SK-N-MC (cell line): ENCODE data around the gene ACVR1.
A peak's percentile ranks its signal among the peaks of the same experiment; 100 is the strongest.
"Not testable (repeated sequence)": the region's sequence is repeated elsewhere in the genome, so short reads cannot be mapped to it uniquely, and the experiment has no call there.

ENCODE experiments used
- DNase-seq: peaks from one replicate; pipeline ENCODE4 v3.0.0-alpha.2; 2011; ENCODE audit warnings: low read depth, low spot score
- H3K27ac ChIP-seq: fragments of 200-600 bp; sonication (generic); 2 replicates; pipeline ENCODE4 v1.5.1; 2016; ENCODE audit warnings: mixed run types
- H3K36me3 ChIP-seq: fragments of 200-600 bp; sonication (generic); 2 replicates; pipeline ENCODE4 v1.6.1; 2017; ENCODE audit warnings: antibody characterized with exemption, low read length, mixed read lengths; ENCODE audit not compliant: insufficient read depth
- H3K4me3 ChIP-seq: fragments of 200-600 bp; sonication (generic); 2 replicates; pipeline ENCODE4 v1.5.1; 2016
- H3K9ac ChIP-seq: fragments of 200-600 bp; sonication (generic); 2 replicates; pipeline ENCODE4 v1.8.0; 2017; ENCODE audit warnings: mixed run types, mixed read lengths; ENCODE audit not compliant: insufficient read length
- H3K9me3 ChIP-seq: fragments of 200-600 bp; sonication (generic); 2 replicates; pipeline ENCODE4 v1.6.1; 2017; ENCODE audit warnings: low read depth, mild to moderate bottlenecking, antibody characterized with exemption, low read length, moderate library complexity, mixed read lengths
- EZH2 ChIP-seq: fragments of 200-600 bp; sonication (generic); IDR thresholded peaks from one replicate; pipeline ENCODE4 v1.6.1; 2017; ENCODE audit warnings: antibody characterized with exemption
- FOXP2 ChIP-seq: optimal IDR thresholded peaks from 2 replicates; pipeline ENCODE3; 2011; ENCODE audit warnings: mild to moderate bottlenecking, moderate library complexity; ENCODE audit not compliant: insufficient read depth; ENCODE audit errors: extremely low read length, control extremely low read depth
- POLR2AphosphoS5 ChIP-seq: IDR thresholded peaks from 2 replicates; pipeline ENCODE4 v1.6.1; 2012; ENCODE audit warnings: mild to moderate bottlenecking, low read depth, low read length, borderline replicate concordance

Gene ACVR1

DNA sequence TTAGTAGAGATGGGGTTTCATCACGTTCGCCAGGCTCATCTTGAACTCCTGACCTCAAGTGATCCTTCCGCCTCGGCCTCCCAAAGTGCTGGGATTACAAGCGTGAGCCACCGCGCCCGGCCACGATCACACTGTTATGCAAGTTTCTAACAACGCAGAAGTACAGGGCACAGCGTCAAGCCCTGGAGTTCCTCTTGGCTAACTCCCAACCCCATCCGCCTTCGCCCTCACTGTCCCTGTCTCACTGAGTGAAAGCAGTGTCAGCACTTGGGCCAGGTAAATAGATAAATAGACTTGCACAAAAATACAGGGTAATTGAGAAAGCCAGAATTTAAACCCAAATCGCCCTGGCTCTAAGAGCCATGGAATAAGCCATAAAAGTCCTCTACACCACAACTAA, 111.7 kb downstream of the ACVR1 start:
- 0 out of 2 replicates have a peak, but pooled peaks cover 3% of the 10 kb centered on the region for H3K9me3 ChIP-seq
- TF ChIP-seq EZH2 = no peak
- TF ChIP-seq POLR2AphosphoS5 = no peak
- TF ChIP-seq FOXP2 = no peak
- no peak for DNase-seq
- no peak overlapping the region for H3K27ac ChIP-seq
- no peak overlapping the region for H3K9ac ChIP-seq
- H3K36me3 ChIP-seq = peaks cover 23% of the 10 kb centered on the region
- H3K4me3 ChIP-seq = no peak overlapping the region

DNA sequence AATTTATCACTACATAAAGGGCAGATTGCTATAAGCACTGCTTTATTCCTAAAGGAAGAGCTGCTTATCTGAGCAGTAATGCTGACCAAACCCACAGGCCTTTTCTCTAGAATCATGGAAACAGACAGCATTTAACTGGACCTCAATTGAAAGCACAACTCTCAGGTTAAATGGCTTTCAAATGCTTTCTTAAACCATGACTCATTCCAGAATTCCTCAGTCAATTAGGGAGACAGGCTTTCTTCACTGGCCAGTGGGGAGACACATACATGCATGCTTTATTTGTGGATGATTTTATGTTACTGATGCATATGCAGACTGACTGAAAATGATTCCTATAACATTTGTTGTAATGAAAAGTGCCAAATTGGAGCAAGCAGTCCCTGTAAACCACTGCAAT, 114.6 kb downstream of the ACVR1 start:
- TF ChIP-seq FOXP2 = no peak
- no peak for TF ChIP-seq POLR2AphosphoS5
- TF ChIP-seq EZH2 = no peak
- Histone ChIP-seq H3K27ac (no peak overlapping the region), H3K9me3 (peaks cover 5% of the 10 kb centered on the region; the same call in 1 of the 2 replicates), H3K36me3 (peaks cover 32% of the 10 kb centered on the region), H3K4me3 (no peak overlapping the region), H3K9ac (no peak overlapping the region)
- no peak for DNase-seq

DNA sequence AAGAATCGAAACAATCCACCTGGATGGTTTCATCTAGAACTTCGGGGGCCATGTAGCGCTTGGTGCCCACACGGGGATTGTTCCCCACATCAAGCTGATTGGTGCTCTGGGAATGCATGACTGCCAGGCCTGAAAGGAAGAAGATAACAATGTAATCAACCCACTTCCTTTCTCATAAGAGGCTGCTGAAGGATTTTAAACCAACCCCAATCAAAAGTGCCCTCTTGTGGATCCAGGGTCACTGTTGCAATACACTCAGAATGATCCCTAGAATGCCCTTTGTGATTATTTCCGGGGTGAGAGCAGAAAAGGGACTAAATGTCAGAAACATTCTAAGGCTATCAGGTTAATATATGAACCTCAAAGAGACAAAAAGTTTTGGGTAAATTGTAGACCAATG, 115.2 kb downstream of the ACVR1 start:
- H3K27ac ChIP-seq = no peak overlapping the region
- peaks cover 31% of the 10 kb centered on the region for H3K36me3 ChIP-seq
- no peak overlapping the region for H3K9ac ChIP-seq
- no peak overlapping the region for H3K4me3 ChIP-seq
- H3K9me3 ChIP-seq = peaks cover 4% of the 10 kb centered on the region; the same call in 1 of the 2 replicates
- TF ChIP-seq POLR2AphosphoS5 = no peak
- TF ChIP-seq FOXP2 = no peak
- no peak for TF ChIP-seq EZH2
- no peak for DNase-seq

DNA sequence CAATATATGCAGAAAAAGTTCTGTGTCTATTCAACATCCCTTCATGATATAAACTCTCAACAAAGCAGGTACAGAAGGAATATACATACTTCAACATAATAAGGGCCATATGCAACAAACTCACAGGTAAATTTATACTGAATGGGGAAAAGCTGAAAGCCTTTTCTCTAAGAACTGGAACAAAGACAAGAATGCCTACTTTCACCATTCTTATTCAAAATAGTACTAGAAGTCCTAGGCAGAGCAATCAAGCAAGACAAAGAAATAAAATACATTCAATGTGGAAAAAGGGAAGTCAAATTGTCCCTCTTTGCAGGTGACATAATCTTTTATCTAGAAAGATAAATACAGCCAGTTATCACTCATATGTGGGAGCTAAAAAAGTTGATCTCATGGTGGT, 116.3 kb downstream of the ACVR1 start:
- Histone ChIP-seq H3K36me3 (peaks cover 26% of the 10 kb centered on the region), H3K9ac (no peak overlapping the region), H3K27ac (no peak overlapping the region), H3K9me3 (peaks cover 4% of the 10 kb centered on the region; the same call in 1 of the 2 replicates), H3K4me3 (no peak overlapping the region)
- DNase-seq = no peak
- TF ChIP-seq POLR2AphosphoS5 (no peak), FOXP2 (no peak), EZH2 (no peak)

DNA sequence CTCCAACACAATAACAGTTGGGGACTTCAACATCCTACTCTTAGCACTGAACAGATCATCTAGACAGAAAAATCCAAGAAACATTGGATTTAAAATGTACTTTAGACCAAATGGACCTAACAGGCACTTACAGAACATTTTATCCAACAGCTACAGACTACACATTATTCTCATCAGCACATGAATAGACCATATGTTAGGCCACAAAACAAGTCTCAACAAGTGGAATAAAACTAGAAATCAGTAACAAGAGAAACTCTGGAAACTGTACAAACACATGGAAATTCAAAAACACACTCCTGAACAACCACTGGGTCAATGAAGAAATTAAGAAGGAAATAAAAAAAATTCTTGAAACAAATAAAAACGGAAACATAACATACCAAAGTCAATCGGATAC, 117.5 kb downstream of the ACVR1 start:
- Histone ChIP-seq H3K9ac (no peak overlapping the region), H3K27ac (no peak overlapping the region), H3K9me3 (peaks cover 4% of the 10 kb centered on the region; the same call in 1 of the 2 replicates), H3K4me3 (no peak overlapping the region), H3K36me3 (peaks cover 26% of the 10 kb centered on the region)
- TF ChIP-seq POLR2AphosphoS5 = no peak
- no peak for TF ChIP-seq EZH2
- no peak for TF ChIP-seq FOXP2
- DNase-seq = no peak

DNA sequence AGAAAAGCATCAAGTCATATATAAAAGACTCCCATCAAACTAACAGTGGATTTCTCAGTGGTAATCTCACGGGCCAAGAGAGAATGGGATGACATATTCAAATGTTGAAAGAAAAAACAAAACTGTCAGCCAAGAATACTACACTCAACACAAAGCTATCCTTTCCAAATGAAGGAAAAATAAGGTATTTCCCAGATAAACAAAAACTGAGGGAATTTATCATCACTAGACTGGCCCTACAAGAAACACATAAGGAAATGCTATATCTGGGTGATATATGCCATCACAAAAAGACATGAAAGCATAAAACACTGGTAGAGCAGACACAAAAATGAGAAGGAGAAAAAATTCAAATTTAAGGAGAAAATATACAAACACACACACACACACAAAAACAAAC, 118.6 kb downstream of the ACVR1 start:
- Histone ChIP-seq H3K36me3 (peaks cover 26% of the 10 kb centered on the region), H3K27ac (no peak overlapping the region), H3K9ac (no peak overlapping the region), H3K9me3 (peaks cover 4% of the 10 kb centered on the region; the same call in 1 of the 2 replicates), H3K4me3 (no peak overlapping the region)
- TF ChIP-seq FOXP2 = no peak
- no peak for TF ChIP-seq EZH2
- no peak for TF ChIP-seq POLR2AphosphoS5
- no peak for DNase-seq

DNA sequence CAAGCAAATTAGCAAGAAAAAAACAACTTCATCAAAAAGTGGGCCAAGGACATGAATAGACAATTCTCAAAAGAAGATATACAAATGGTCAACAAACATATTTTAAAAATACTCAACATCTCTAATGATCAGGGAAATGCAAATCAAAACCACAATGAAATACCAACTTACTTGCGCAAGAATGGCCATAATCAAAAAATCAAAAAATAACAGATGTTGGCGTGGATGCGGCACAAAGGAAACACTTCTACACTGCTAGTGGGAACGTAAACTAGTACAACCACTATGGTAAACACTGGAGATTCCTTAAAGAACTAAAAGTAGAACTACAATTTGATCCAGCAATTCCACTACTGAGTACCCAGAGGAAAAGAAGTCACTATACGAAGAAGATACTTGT, 119.7 kb downstream of the ACVR1 start:
- H3K9ac ChIP-seq, H3K9me3 ChIP-seq, H3K27ac ChIP-seq, H3K4me3 ChIP-seq, DNase-seq: not testable (repeated sequence)
- peaks cover 26% of the 10 kb centered on the region for H3K36me3 ChIP-seq

DNA sequence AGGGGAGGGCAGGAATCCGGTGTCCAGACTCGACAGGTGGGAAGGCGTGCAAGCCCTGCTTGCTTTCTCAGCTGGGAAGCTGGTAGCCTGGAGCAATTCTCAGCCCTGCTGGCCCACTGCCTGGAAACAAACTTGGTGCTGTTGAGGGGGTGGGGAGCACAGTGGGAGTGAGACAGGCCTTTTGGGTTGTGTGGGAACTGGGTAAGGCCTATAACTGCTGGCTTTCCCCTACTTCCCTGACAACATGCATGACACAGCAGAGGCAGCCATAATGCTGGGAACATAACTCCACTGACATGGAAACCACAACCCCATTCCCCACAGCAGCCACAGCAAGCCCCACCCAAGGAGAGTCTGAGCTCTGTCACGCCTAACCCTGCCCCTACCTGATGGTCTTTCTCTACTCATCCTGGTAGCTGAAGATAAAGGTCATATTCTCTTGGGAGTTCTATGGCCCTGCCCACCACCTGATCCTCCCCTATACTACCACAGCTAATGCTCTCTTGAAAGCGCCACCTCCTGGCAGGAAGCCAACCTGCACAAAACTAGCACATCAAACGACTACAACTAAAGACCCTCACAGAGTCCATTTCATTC, 124.6 kb downstream of the ACVR1 start:
- H3K9ac ChIP-seq = no peak overlapping the region
- TF ChIP-seq POLR2AphosphoS5 = no peak
- no peak for TF ChIP-seq FOXP2
- no peak for TF ChIP-seq EZH2
- DNase-seq = no peak
- 0 out of 2 replicates have a peak overlapping the region, but pooled peaks have one; percentile 14 for H3K4me3 ChIP-seq
- H3K27ac ChIP-seq = peak overlapping the region; percentile 73; the same call in 1 of the 2 replicates
- H3K9me3 ChIP-seq = no peaks in the 10 kb centered on the region; the same call in 1 of the 2 replicates
- peaks cover 9% of the 10 kb centered on the region; the same call in 1 of the 2 replicates for H3K36me3 ChIP-seq

DNA sequence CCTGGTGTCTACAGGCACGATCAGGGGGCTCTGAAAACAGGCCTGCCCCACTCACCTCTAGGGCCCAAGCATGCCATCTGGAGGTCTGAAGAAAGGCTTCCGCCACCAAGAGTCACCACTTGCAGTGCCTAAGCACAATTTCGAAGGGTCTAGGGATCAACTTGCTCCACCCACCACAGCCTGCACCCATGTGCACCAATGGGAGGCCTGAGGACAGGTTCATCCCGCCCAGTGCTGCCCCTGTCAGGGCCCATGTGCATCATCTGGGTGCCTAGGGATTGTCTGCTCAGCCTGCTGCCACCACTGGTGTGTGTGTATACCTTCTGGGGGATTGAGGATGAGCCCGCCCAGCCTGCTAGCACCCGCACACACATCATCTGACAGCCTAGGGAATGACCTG, 126.4 kb downstream of the ACVR1 start:
- no peak for DNase-seq
- TF ChIP-seq POLR2AphosphoS5 (no peak), EZH2 (no peak), FOXP2 (no peak)
- Histone ChIP-seq H3K9ac (no peak overlapping the region), H3K9me3 (no peaks in the 10 kb centered on the region; the same call in 1 of the 2 replicates), H3K36me3 (no peaks in the 10 kb centered on the region), H3K4me3 (no peak overlapping the region), H3K27ac (peak overlapping the region; percentile 92; the same call in 1 of the 2 replicates)
